Natural killer cell (primary cell): ENCODE results near the gene CHST15. TPM values are rescaled to one million over a fixed set of nuclear protein-coding genes. Genes with fewer than 3 reads are reported as not detected.

Experiments
- ATAC-seq, 3 donors: fragments of 150-1000 bp in 2 of 3; fragments of 200-7000 bp in 1 of 3; cut with Tn5 transposase; 1 replicate in 1 of 3; 2 replicates in 2 of 3; pipeline ENCODE4 v1.10.0; 2021; ENCODE audit warnings: mild to moderate bottlenecking in 2 of 3, moderate library complexity in 2 of 3
- DNase-seq, 2 donors: peaks; one replicate each; pipeline versions ENCODE4 v3.0.0 to v3.0.0-alpha.2; 2013 to 2021; ENCODE audit warnings: mixed read lengths in 1 of 2
- H3K27ac ChIP-seq: one replicate; pipeline ENCODE4 v1.5.1; 2013; ENCODE audit warnings: mild to moderate bottlenecking, low read length
- H3K27me3 ChIP-seq: one replicate; pipeline ENCODE4 v1.6.1; 2013; ENCODE audit warnings: low read length; ENCODE audit not compliant: control insufficient read depth, insufficient read depth
- H3K36me3 ChIP-seq: one replicate; pipeline ENCODE4 v1.6.1; 2013; ENCODE audit warnings: low read length; ENCODE audit not compliant: control insufficient read depth, insufficient read depth
- H3K4me1 ChIP-seq: one replicate; pipeline ENCODE4 v1.6.1; 2013; ENCODE audit warnings: low read length; ENCODE audit not compliant: control insufficient read depth, insufficient read depth
- H3K4me3 ChIP-seq: one replicate; pipeline ENCODE4 v1.5.1; 2013; ENCODE audit warnings: low read length
- H3K9me3 ChIP-seq: one replicate; pipeline ENCODE4 v1.6.1; 2013; ENCODE audit warnings: low read length; ENCODE audit not compliant: control insufficient read depth, insufficient read depth
- H3K27ac Mint-ChIP-seq, 2 donors: one replicate each; pipeline ENCODE4 v1.8.0; 2022; ENCODE audit warnings: mild to moderate bottlenecking in 2 of 2, mixed read lengths in 2 of 2, moderate library complexity in 1 of 2
- H3K27me3 Mint-ChIP-seq, 2 donors: one replicate each; pipeline ENCODE4 v1.8.0; 2022; ENCODE audit warnings: low read depth in 2 of 2, mixed read lengths in 2 of 2
- H3K36me3 Mint-ChIP-seq: one replicate; pipeline ENCODE4 v1.8.0; 2022; ENCODE audit warnings: mixed read lengths
- H3K4me1 Mint-ChIP-seq, 2 donors: one replicate each; pipeline ENCODE4 v1.8.0; 2022; ENCODE audit warnings: mixed read lengths in 2 of 2
- H3K4me3 Mint-ChIP-seq: one replicate; pipeline ENCODE4 v1.8.0; 2022; ENCODE audit warnings: mild to moderate bottlenecking, moderate library complexity, mixed read lengths
- H3K9me3 Mint-ChIP-seq, 2 donors: one replicate each; pipeline ENCODE4 v1.8.0; 2022; ENCODE audit warnings: mixed read lengths in 2 of 2
- CTCF ChIP-seq: fragments of 200-600 bp; IDR thresholded peaks from one replicate; pipeline ENCODE4 v1.8.0; 2022; ENCODE audit warnings: antibody characterized with exemption
- WGBS: methylation state at CpG from one replicate; pipeline ENCODE4 v1.1.7; 2013; ENCODE audit warnings: missing lambda C conversion rate; ENCODE audit not compliant: insufficient coverage; 5-methylcytosine and 5-hydroxymethylcytosine counted together
- intact Hi-C: fragments of 100-400 bp; cut with micrococcal nuclease; formaldehyde crosslinking; loops from one replicate; pipeline ENCODE4 v1.14.2; 2022
- total RNA-seq, 4 donors: library from RNA; stranded (reverse); fragments of 120-200 nt in 1 of 4; gene quantifications; one replicate each; pipeline versions ENCODE4 v1.2.3 to v1.2.4, GENCODE V29; 2013 to 2022

CHST15 gene
- total RNA-seq, 3 donors from 2014 or later (not counting 1 experiment from before 2014, with no cell fraction given): 1.9 to 11.9 (median 8.7) TPM

- no peak overlapping the region for H3K27ac Mint-ChIP-seq
- no peak for ATAC-seq
- DNase-seq: no peak
- H3K36me3 Mint-ChIP-seq: no peaks in the 10 kb centered on the region
- no peaks in the 10 kb centered on the region for H3K36me3 ChIP-seq
- no peak overlapping the region for H3K27ac ChIP-seq
- H3K27me3 ChIP-seq: no peaks in the 10 kb centered on the region
- H3K4me1 ChIP-seq: peaks cover 17% of the 10 kb centered on the region
- WGBS: 92% methylated on average over 13 of the region's 13 CpGs
- no peak for TF ChIP-seq CTCF
- H3K9me3 Mint-ChIP-seq: no peaks in the 10 kb centered on the region
- no peak overlapping the region for H3K4me3 ChIP-seq
- no peak overlapping the region for H3K4me3 Mint-ChIP-seq
- peaks cover 0 to 8% of the 10 kb centered on the region in 2 donors for H3K4me1 Mint-ChIP-seq
- H3K9me3 ChIP-seq: no peaks in the 10 kb centered on the region
- intact Hi-C loops: no loop called here
- no peaks in the 10 kb centered on the region for H3K27me3 Mint-ChIP-seq
These were observed 11.8 kb downstream of the CHST15 start for GRCh38 chr10:124081547-124082140.

- Histone ChIP-seq H3K36me3 (no peaks in the 10 kb centered on the region), H3K4me3 (no peak overlapping the region), H3K27me3 (no peaks in the 10 kb centered on the region), H3K9me3 (no peaks in the 10 kb centered on the region), H3K4me1 (peaks cover 18% of the 10 kb centered on the region), H3K27ac (no peak overlapping the region)
- no peak overlapping the region for H3K27ac Mint-ChIP-seq
- H3K9me3 Mint-ChIP-seq: no peaks in the 10 kb centered on the region
- DNase-seq: no peak
- no peak overlapping the region for H3K4me3 Mint-ChIP-seq
- ATAC-seq: no peak
- H3K36me3 Mint-ChIP-seq: no peaks in the 10 kb centered on the region
- TF ChIP-seq CTCF: no peak
- H3K4me1 Mint-ChIP-seq: peaks cover 0 to 8% of the 10 kb centered on the region in 2 donors
- intact Hi-C loops: no loop called here
- WGBS: 55% methylated on average over 7 of the region's 9 CpGs
- no peaks in the 10 kb centered on the region for H3K27me3 Mint-ChIP-seq
These were observed 13.5 kb downstream of the CHST15 start for GRCh38 chr10:124079864-124080263.

- Mint-ChIP-seq H3K4me1 (peaks cover 0 to 10% of the 10 kb centered on the region in 2 donors), H3K27ac (no peak overlapping the region), H3K4me3 (no peak overlapping the region), H3K36me3 (no peaks in the 10 kb centered on the region), H3K9me3 (no peaks in the 10 kb centered on the region), H3K27me3 (peaks cover 0 to 5% of the 10 kb centered on the region in 2 donors)
- Histone ChIP-seq H3K36me3 (no peaks in the 10 kb centered on the region), H3K4me3 (no peak overlapping the region), H3K4me1 (peaks cover 18% of the 10 kb centered on the region), H3K27ac (no peak overlapping the region), H3K27me3 (no peaks in the 10 kb centered on the region), H3K9me3 (no peaks in the 10 kb centered on the region)
- no peak for TF ChIP-seq CTCF
- no peak for ATAC-seq
- intact Hi-C loops: no loop called here
- DNase-seq: no peak
These were observed 14.7 kb downstream of the CHST15 start for GRCh38 chr10:124078714-124079113.

- Mint-ChIP-seq H3K9me3 (no peaks in the 10 kb centered on the region), H3K4me3 (no peak overlapping the region), H3K4me1 (peaks cover 0 to 5% of the 10 kb centered on the region in 2 donors), H3K27ac (no peak overlapping the region), H3K27me3 (peaks cover 0 to 6% of the 10 kb centered on the region in 2 donors), H3K36me3 (no peaks in the 10 kb centered on the region)
- Histone ChIP-seq H3K4me1 (peaks cover 21% of the 10 kb centered on the region), H3K36me3 (no peaks in the 10 kb centered on the region), H3K27me3 (no peaks in the 10 kb centered on the region), H3K27ac (no peak overlapping the region), H3K9me3 (no peaks in the 10 kb centered on the region), H3K4me3 (no peak overlapping the region)
- intact Hi-C loops: no loop called here
- no peak for TF ChIP-seq CTCF
- ATAC-seq (no peak), DNase-seq (no peak)
- WGBS: 90% methylated on average over 3 of the region's 4 CpGs
These were observed 15.4 kb downstream of the CHST15 start for GRCh38 chr10:124078028-124078427.
